ENCODE data around the gene SLC25A25.

DNA sequence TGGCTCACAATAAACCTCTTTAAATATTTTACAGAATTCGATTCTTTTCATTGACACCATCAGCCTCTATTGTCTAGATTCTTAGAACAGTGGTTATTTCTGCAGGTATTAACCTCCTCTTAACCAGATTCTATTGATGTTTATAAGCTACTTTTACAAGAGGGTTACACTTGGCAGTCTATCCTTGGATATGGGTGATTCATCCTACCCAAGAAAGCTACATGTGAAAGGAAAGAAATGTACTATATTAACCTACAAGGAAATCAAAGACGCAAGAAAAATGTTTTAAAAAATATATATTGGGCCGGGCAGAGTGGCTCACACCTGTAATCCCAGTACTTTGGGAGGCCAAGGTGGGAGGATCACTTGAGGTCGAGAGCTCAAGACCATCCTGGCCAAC, 16.7 kb downstream of the SLC25A25 start:
- TF ChIP-seq EZH2 (IDR thresholded peaks at IDR 0.05; ENCODE audit: low read depth, low read length, severe bottlenecking) = no peak
- TF ChIP-seq, protein P1, sequence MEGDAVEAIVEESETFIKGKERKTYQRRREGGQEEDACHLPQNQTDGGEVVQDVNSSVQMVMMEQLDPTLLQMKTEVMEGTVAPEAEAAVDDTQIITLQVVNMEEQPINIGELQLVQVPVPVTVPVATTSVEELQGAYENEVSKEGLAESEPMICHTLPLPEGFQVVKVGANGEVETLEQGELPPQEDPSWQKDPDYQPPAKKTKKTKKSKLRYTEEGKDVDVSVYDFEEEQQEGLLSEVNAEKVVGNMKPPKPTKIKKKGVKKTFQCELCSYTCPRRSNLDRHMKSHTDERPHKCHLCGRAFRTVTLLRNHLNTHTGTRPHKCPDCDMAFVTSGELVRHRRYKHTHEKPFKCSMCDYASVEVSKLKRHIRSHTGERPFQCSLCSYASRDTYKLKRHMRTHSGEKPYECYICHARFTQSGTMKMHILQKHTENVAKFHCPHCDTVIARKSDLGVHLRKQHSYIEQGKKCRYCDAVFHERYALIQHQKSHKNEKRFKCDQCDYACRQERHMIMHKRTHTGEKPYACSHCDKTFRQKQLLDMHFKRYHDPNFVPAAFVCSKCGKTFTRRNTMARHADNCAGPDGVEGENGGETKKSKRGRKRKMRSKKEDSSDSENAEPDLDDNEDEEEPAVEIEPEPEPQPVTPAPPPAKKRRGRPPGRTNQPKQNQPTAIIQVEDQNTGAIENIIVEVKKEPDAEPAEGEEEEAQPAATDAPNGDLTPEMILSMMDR (IDR thresholded peaks at IDR 0.05; ENCODE audit: control extremely low read depth in 1 of 3, insufficient read depth in 1 of 3, low read depth in 1 of 3, low read length in 3 of 3) = no peak
- TF ChIP-seq PHF8 (conservative IDR thresholded peaks at IDR 0.05; ENCODE audit: low read depth, low read length) = no peak
- TF ChIP-seq ZNF274 (IDR thresholded peaks at IDR 0.05; ENCODE audit: borderline replicate concordance, extremely low read depth, low read length) = no peak
- no peak for TF ChIP-seq CHD2 (IDR thresholded peaks at IDR 0.05; ENCODE audit: low read length)
